ENCODE results near the gene CDC42BPB.

- TF ChIP-seq CTCF (IDR thresholded peaks at IDR 0.05), result no peak
- no peak for TF ChIP-seq POLR2A (IDR thresholded peaks at IDR 0.05)
Measured at GRCh38 chr14:102969901-102970300, 87.4 kb downstream of the CDC42BPB start.

All from breast epithelium (tissue), 3 donors.